Inflammatory macrophage treated with lipopolysaccharide for 1 hour (primary cell): ENCODE measurements around the gene UFSP1.
"Not testable (repeated sequence)": the region's sequence is repeated elsewhere in the genome, so short reads cannot be mapped to it uniquely, and the experiment has no call there.

ENCODE experiments used
- DNase-seq, 2 donors: peaks; one replicate each; pipeline ENCODE4 v3.0.0-alpha.2; 2020 to 2022

UFSP1 gene

GRCh38 chr7:100854899-100855298 lies 34.6 kb downstream of the UFSP1 start:
- DNase-seq, result not testable (repeated sequence)

- no peak for DNase-seq
Measured at GRCh38 chr7:100854146-100854895, 35.2 kb downstream of the UFSP1 start.

- peak; percentile 90 to 91 for DNase-seq
Measured at GRCh38 chr7:100852048-100852872, 37.3 kb downstream of the UFSP1 start, which contains the start of gene SLC12A9. TSS of gene SLC12A9 (plus strand) at chr7:100852713. CDS start at chr7:100854198, 1,485 bp downstream.

GRCh38 chr7:100847360-100847759 lies 42.2 kb downstream of the UFSP1 start:
- DNase-seq, result no peak

DNA sequence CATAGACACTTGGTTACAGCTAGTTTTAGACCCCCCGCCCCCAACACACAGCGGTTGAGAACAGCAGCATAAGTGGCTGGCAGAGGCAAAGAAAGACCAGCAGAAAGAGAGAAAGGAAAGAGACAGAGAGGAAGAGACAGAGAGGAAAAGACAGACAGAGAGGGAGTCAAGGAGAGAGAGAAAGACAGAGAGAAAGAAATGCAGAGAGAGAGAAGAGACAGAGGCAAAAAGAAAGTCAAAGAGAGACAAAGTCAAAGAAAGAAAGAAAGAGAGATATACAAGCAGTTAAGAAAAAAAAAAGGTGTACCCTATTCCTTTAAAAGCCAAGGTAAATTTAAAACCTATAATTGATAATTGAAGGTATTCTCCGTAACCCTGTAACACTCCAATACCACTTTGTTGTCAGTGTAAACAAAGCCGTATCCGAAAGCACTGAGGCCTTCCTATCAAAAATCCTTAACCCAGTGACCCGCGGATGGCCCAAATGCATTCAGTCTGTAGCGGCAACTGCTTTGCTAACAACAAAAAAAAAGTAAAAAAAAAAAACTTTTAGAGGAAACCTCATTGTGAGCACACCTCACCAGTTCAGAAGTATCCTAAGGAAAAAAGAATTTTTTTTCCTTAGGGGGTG lies 48.9 kb downstream of the UFSP1 start:
- DNase-seq, result no peak

DNA sequence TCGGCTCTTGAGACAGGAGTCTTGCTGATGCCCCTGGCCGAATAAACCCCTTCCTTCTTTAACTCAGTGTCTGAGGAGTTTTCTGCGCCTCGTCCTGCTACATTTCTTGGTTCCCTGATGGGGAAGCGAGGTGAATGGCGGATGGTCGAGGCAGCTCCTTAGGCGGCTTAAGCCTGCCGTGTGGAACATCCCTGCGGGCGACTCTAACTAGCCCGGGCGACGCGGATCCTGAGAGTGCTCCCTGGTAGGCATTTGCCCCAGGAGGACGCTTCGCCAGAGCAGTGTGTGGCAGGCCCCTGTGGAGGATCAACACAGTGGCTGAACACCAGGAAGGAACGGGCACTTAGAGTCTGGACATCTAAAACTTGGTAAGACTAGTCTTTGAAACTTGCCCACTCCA lies 50.2 kb downstream of the UFSP1 start:
- DNase-seq, result no peak
